Esophagus squamous epithelium (tissue), 5 donors: ENCODE results near the gene TMEM131. TPM values are rescaled to one million over a fixed set of nuclear protein-coding genes. Genes with fewer than 3 reads are reported as not detected.

Source experiments
- DNase-seq: peaks from one replicate; lab custom pipeline; 2025; lab: John Stamatoyannopoulos, UW
- H3K27ac ChIP-seq, 4 donors: fragments of 200-600 bp; sonication (generic); one replicate each; pipeline ENCODE4 v1.5.1; 2016 to 2019; ENCODE audit warnings: mild to moderate bottlenecking in 1 of 4
- H3K27me3 ChIP-seq, 4 donors: fragments of 200-600 bp; sonication (generic); 1 replicate in 3 of 4; 2 replicates in 1 of 4; pipeline versions ENCODE4 v1.5.1 to v1.6.0; 2017 to 2021; ENCODE audit warnings: antibody characterized with exemption in 1 of 4
- H3K36me3 ChIP-seq, 3 donors: fragments of 200-600 bp; sonication (generic); one replicate each; pipeline ENCODE4 v1.5.1; 2016 to 2019
- H3K4me1 ChIP-seq, 3 donors: fragments of 200-600 bp; sonication (generic); one replicate each; pipeline ENCODE4 v1.5.1; 2017 to 2019
- H3K4me3 ChIP-seq, 4 donors: fragments of 200-600 bp; sonication (generic); 1 replicate in 3 of 4; 2 replicates in 1 of 4; pipeline ENCODE4 v1.5.1; 2016 to 2019; ENCODE audit warnings: mild to moderate bottlenecking in 2 of 4, moderate library complexity in 1 of 4
- H3K9me3 ChIP-seq, 3 donors: fragments of 200-600 bp; sonication (generic); one replicate each; pipeline ENCODE4 v1.5.1; 2016 to 2019
- CTCF ChIP-seq, 6 experiments: fragments of 450-650 bp in 4 of 6; fragments of 200-600 bp in 2 of 6; sonication (generic) in 2 of 6; IDR thresholded peaks; one replicate each; pipeline ENCODE4 v1.5.1; 2016 to 2019; ENCODE audit warnings: antibody characterized with exemption in 6 of 6, mild to moderate bottlenecking in 4 of 6, moderate library complexity in 4 of 6
- POLR2A ChIP-seq, 4 donors: fragments of 450-650 bp; IDR thresholded peaks; one replicate each; pipeline ENCODE4 v1.6.1; 2017; ENCODE audit warnings: antibody characterized with exemption in 4 of 4, mild to moderate bottlenecking in 4 of 4, moderate library complexity in 3 of 4
- WGBS, 2 donors: methylation state at CpG; one replicate each; pipeline ENCODE4 v1.1.5; 2018; 5-methylcytosine and 5-hydroxymethylcytosine counted together
- intact Hi-C: fragments of 100-400 bp; cut with DNase I; formaldehyde crosslinking; loops from one replicate; pipeline ENCODE4 v1.15.0; 2022
- total RNA-seq, 4 donors: library from RNA; depleted of rRNA; stranded (reverse); fragments of >200 nt; gene quantifications; one replicate each; pipeline ENCODE4 v1.1.0, GENCODE V29; 2016
- donor health status: DM: yes; HTN: yes; CAD: no.

The TMEM131 gene
- total RNA-seq, 4 donors from 2014 or later = 24.2 to 36.4 (median 28.1) TPM

- Histone ChIP-seq H3K27ac (no peak overlapping the region), H3K36me3 (no peaks in the 10 kb centered on the region), H3K4me3 (no peak overlapping the region), H3K9me3 (peaks cover 0 to 6% (median 3%) of the 10 kb centered on the region in 3 donors), H3K4me1 (no peaks in the 10 kb centered on the region), H3K27me3 (no peaks in the 10 kb centered on the region)
- no peak for DNase-seq
- WGBS, 2 donors = 92% methylated on average over 18 of the region's 29 CpGs; no CpG with 5 or more reads in 1 of the 2 donors
- TF ChIP-seq CTCF (IDR thresholded peaks at IDR 0.05) = no peak
- intact Hi-C loops = no loop called here
Observed at GRCh38 chr2:97735161-97735561, 260.6 kb downstream of the TMEM131 start.

- 79 to 88% methylated on average over 4 to 9 of the region's 44 CpGs for WGBS, 2 donors
- intact Hi-C loops = no loop called here
- Histone ChIP-seq H3K9me3 (peaks cover 0 to 10% (median 7%) of the 10 kb centered on the region in 3 donors), H3K27ac (no peak overlapping the region), H3K36me3 (no peaks in the 10 kb centered on the region), H3K4me1 (no peaks in the 10 kb centered on the region), H3K27me3 (no peaks in the 10 kb centered on the region), H3K4me3 (no peak overlapping the region)
- TF ChIP-seq POLR2A (IDR thresholded peaks at IDR 0.05) (no peak), CTCF (IDR thresholded peaks at IDR 0.05) (no peak)
- no peak for DNase-seq
Observed at GRCh38 chr2:97734061-97735051, 261.4 kb downstream of the TMEM131 start.

- Histone ChIP-seq H3K36me3 (no peaks in the 10 kb centered on the region), H3K4me1 (peaks cover 0 to 5% (median 0%) of the 10 kb centered on the region in 3 donors), H3K27ac (no peak overlapping the region), H3K27me3 (no peaks in the 10 kb centered on the region), H3K9me3 (peaks cover 0 to 10% (median 7%) of the 10 kb centered on the region in 3 donors), H3K4me3 (no peak overlapping the region)
- DNase-seq = no peak
- no peak for TF ChIP-seq POLR2A (IDR thresholded peaks at IDR 0.05)
- TF ChIP-seq CTCF (IDR thresholded peaks at IDR 0.05) = no peak
- intact Hi-C loops = no loop called here
- WGBS, 2 donors = 75 to 81% methylated on average over 4 to 15 of the region's 20 CpGs
Observed at GRCh38 chr2:97733341-97734035, 262.3 kb downstream of the TMEM131 start.

- no peak overlapping the region for H3K27ac ChIP-seq
- TF ChIP-seq CTCF (IDR thresholded peaks at IDR 0.05) = no peak
- TF ChIP-seq POLR2A (IDR thresholded peaks at IDR 0.05) = no peak
- peaks cover 0 to 13% (median 0%) of the 10 kb centered on the region in 3 donors for H3K4me1 ChIP-seq
- H3K36me3 ChIP-seq = no peaks in the 10 kb centered on the region
- peaks cover 0 to 10% (median 7%) of the 10 kb centered on the region in 3 donors for H3K9me3 ChIP-seq
- no peak overlapping the region for H3K4me3 ChIP-seq
- no peaks in the 10 kb centered on the region for H3K27me3 ChIP-seq
- intact Hi-C loops = no loop called here
- no peak for DNase-seq
- WGBS, 2 donors = 58 to 71% methylated on average over 1 to 3 of the region's 28 CpGs
Observed at GRCh38 chr2:97732436-97733340, 263.1 kb downstream of the TMEM131 start.
